HG02938 (cell line): ENCODE data around the gene NDUFS1.
"Not testable (repeated sequence)": the region's sequence is repeated elsewhere in the genome, so short reads cannot be mapped to it uniquely, and the experiment has no call there.

ENCODE experiments used
- ATAC-seq: cut with Tn5 transposase; IDR thresholded peaks from one replicate; pipeline ENCODE4 v1.9.1; 2021; ENCODE audit warnings: mild to moderate bottlenecking, moderate library complexity; ENCODE audit not compliant: unreplicated experiment

NDUFS1 gene

DNA sequence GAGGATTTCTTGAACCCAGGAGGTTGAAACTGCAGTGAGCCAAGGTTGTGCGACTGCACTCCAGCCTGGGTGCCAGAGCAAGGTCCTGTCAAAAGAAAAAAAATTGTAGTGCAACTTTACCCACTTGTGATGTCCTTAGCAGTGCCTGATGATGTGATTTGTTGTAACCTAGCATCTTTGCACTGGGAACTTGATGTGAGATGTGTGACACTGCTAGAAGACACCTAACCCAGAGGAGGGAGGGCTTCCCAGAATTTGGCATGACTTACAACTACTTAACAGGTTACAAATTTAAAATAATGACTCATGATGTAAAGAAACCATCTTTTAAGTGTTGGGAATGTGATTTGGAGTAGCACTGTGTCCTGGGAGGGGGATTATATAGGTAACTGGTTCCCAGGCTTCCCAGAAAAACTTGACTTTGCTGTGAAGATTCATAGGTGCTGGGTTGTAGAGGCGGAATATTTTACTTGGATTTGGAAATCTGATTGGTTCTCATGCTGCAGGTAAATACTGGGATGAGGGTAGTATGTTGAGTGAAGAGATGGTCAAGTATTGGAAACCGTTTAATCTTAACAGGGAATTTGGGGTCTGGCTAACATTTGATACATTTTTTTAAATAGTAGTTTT lies 4.1 kb upstream of the NDUFS1 start:
- no peak for ATAC-seq

DNA sequence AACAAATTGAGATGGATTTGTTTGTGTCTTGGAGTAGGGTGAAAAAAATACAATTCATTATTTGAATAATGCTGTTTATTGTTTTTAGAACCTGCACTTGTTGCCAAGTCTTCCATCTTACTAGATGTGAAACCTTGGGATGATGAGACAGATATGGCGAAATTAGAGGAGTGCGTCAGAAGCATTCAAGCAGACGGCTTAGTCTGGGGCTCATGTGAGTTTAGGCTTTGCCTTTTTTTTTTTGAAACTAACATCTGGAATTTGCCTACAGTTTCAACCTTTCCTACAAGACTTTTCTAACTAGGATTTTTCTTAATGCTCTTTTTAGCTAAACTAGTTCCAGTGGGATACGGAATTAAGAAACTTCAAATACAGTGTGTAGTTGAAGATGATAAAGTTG lies 3.2 kb upstream of the NDUFS1 start:
- not testable (repeated sequence) for ATAC-seq

DNA sequence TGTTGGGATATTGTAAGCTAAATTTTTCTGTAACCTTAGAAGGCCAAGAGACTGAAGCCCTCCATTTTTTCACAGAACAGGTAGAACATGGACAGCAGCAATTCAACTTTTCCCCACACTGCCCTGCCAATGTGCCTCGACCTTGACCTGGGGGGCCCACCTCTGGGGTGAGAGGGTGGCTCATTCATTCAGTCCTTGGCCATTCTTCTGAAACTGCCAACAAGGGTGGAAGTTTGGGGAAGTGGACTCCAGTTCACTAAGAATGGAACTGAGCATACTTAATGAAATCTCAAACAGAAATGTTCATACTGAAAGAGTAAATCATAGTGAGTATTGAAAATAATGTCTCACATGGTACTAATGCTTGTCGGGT lies 1.5 kb upstream of the NDUFS1 start:
- no peak for ATAC-seq

GRCh38 chr2:206160125-206160806 lies 1.0 kb upstream of the NDUFS1 start:
- peak; percentile 53 for ATAC-seq

- peak; percentile 15 for ATAC-seq
Observed at GRCh38 chr2:206158563-206159345, 490 bp downstream of the NDUFS1 start.

DNA sequence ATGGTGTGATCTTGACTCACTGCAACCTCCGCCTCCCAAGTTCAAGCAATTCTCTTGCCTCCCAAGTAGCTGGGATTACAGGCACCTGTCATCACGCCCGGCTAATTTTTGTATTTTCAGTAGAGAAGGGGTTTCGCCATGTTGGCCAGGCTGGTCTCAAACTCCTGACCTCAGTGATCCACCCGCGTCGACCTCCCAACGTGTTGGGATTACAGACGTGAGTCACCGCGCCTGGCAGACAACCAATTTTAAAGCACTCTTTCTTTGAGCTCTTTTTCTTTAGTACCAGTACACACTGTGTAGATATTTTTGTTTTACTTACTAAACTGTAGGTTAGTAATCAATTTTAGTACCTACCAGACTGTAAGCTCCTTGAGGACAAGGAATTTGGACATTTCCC lies 2.2 kb downstream of the NDUFS1 start:
- not testable (repeated sequence) for ATAC-seq

- peak; percentile 45 for ATAC-seq
Observed at GRCh38 chr2:206154197-206154596, 5.0 kb downstream of the NDUFS1 start.

GRCh38 chr2:206150631-206151030 lies 8.6 kb downstream of the NDUFS1 start:
- no peak for ATAC-seq

DNA sequence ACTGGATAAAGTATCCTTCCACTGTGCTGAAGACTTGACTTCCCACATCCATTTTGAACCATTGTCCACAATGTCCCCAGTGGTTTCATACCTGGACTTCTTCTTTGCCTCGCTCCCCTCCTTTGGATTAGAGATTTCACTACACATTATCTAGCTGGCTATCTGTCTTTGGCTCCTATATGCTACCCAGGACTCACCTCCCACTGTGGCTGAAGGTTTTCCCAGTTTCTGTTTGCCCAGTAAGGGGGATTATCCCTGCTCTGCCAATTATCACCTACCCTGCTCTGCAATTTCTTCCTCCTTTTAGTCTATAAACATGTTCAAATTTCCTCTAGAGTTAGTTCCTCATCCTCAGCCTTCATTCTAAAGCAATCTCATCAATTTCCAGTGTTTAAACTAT lies 9.1 kb downstream of the NDUFS1 start:
- ATAC-seq: no peak

DNA sequence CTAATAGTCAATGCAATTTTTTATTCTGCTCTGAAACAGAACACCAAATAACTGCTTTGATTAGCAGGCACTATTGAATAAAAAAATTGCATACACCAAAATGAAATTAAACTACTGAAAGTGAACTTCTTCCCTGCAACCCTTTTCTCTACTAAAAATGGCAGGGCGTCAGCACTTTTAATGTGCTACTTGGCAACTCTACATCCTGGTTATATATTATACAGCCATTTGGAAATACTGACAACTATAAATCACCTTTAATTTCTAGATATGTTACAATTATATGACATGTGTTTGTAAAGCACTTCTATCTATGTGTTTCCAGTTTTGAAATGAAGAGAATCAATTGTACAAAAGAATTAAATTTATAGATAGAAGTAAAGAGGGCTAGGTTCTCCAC lies 9.9 kb downstream of the NDUFS1 start:
- ATAC-seq: no peak

- ATAC-seq: no peak
Observed at GRCh38 chr2:206145665-206146064, 13.6 kb downstream of the NDUFS1 start.

DNA sequence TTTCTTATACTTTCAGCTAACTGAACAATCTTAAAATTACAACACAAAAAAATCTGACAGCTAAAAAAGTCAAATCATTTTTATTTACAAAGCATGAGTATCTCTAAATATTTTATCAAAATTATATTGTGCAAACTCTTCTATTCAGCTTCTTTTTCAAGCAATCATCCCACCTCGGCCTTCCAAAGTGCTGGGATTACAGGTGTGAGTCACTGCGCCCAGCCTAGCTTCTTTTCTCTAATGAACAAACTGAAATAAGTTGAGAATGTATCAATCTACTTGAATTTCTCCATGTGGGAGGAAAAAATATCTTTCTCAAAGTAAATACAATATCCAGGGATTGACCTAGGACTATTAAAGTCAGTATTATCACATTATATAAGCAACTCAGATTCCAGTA lies 14.9 kb downstream of the NDUFS1 start:
- ATAC-seq: no peak

GRCh38 chr2:206143451-206143850 lies 15.8 kb downstream of the NDUFS1 start:
- ATAC-seq: no peak

- ATAC-seq: no peak
Observed at GRCh38 chr2:206127656-206128055, 31.6 kb downstream of the NDUFS1 start.

- ATAC-seq: no peak
Observed at GRCh38 chr2:206125901-206126300, 33.3 kb downstream of the NDUFS1 start.

GRCh38 chr2:206122569-206122968 lies 36.7 kb downstream of the NDUFS1 start:
- not testable (repeated sequence) for ATAC-seq

GRCh38 chr2:206116278-206116677 lies 43.0 kb downstream of the NDUFS1 start:
- no peak for ATAC-seq

- no peak for ATAC-seq
Observed at GRCh38 chr2:206115026-206115578, 44.1 kb downstream of the NDUFS1 start.

- ATAC-seq: no peak
Observed at GRCh38 chr2:206112846-206113547, 46.2 kb downstream of the NDUFS1 start.

GRCh38 chr2:206112108-206112507 lies 47.1 kb downstream of the NDUFS1 start:
- no peak for ATAC-seq

GRCh38 chr2:206108713-206109112 lies 50.5 kb downstream of the NDUFS1 start:
- no peak for ATAC-seq
